Mesothelial cell of epicardium (in vitro differentiated cells): ENCODE data around the gene LARP4. TPM values are rescaled to one million over a fixed set of nuclear protein-coding genes. Genes with fewer than 3 reads are reported as not detected.
"Not testable (repeated sequence)": the region's sequence is repeated elsewhere in the genome, so short reads cannot be mapped to it uniquely, and the experiment has no call there.

Experiments
- DNase-seq, 2 experiments: peaks; one replicate each; pipeline ENCODE4 v3.0.0; 2021; ENCODE audit warnings: low spot score in 2 of 2; ENCODE audit not compliant: unreplicated experiment in 2 of 2
- H3K27ac Mint-ChIP-seq: 2 replicates; pipeline ENCODE4 v1.8.0; 2021; ENCODE audit warnings: mixed read lengths
- H3K27me3 Mint-ChIP-seq: 2 replicates; pipeline ENCODE4 v1.8.0; 2021; ENCODE audit warnings: low read depth, mixed read lengths
- H3K36me3 Mint-ChIP-seq: 2 replicates; pipeline ENCODE4 v1.8.0; 2021; ENCODE audit warnings: mixed read lengths
- H3K4me1 Mint-ChIP-seq: 2 replicates; pipeline ENCODE4 v1.8.0; 2021; ENCODE audit warnings: mixed read lengths
- H3K4me3 Mint-ChIP-seq: 2 replicates; pipeline ENCODE4 v1.8.0; 2021; ENCODE audit warnings: mild to moderate bottlenecking, moderate library complexity, mixed read lengths
- H3K9me3 Mint-ChIP-seq: 2 replicates; pipeline ENCODE4 v1.8.0; 2021; ENCODE audit warnings: mixed read lengths
- CTCF ChIP-seq: fragments of 200-600 bp; sonication (generic); IDR thresholded peaks from one replicate; pipeline ENCODE4 v1.5.0; 2021; ENCODE audit warnings: antibody characterized with exemption; ENCODE audit not compliant: unreplicated experiment
- total RNA-seq: library from RNA; stranded (reverse); gene quantifications from 3 replicates; pipeline ENCODE4 v1.2.1, GENCODE V29; 2021

LARP4 gene
- total RNA-seq, 1 donor from 2014 or later = 48.7 TPM

- no peak overlapping the region for H3K4me3 Mint-ChIP-seq
- no peaks in the 10 kb centered on the region for H3K9me3 Mint-ChIP-seq
- H3K27me3 Mint-ChIP-seq = no peaks in the 10 kb centered on the region
- no peak overlapping the region for H3K27ac Mint-ChIP-seq
- no peaks in the 10 kb centered on the region for H3K4me1 Mint-ChIP-seq
- no peak for TF ChIP-seq CTCF
- H3K36me3 Mint-ChIP-seq = peaks cover 49% of the 10 kb centered on the region
- no peak for DNase-seq
These were observed 41.7 kb downstream of the LARP4 start for GRCh38 chr12:50442178-50442908.

GRCh38 chr12:50449671-50450070 lies 49.0 kb downstream of the LARP4 start:
- not testable (repeated sequence) for H3K27ac Mint-ChIP-seq, H3K4me1 Mint-ChIP-seq, H3K4me3 Mint-ChIP-seq, H3K27me3 Mint-ChIP-seq, H3K9me3 Mint-ChIP-seq, DNase-seq
- H3K36me3 Mint-ChIP-seq = peaks cover 27% of the 10 kb centered on the region

GRCh38 chr12:50452795-50453194 lies 52.1 kb downstream of the LARP4 start:
- no peak overlapping the region for H3K27ac Mint-ChIP-seq
- no peak for TF ChIP-seq CTCF

GRCh38 chr12:50453872-50454271 lies 53.2 kb downstream of the LARP4 start:
- TF ChIP-seq CTCF = no peak
- no peaks in the 10 kb centered on the region for H3K4me1 Mint-ChIP-seq
- no peak overlapping the region for H3K4me3 Mint-ChIP-seq
- H3K27me3 Mint-ChIP-seq = no peaks in the 10 kb centered on the region
- H3K27ac Mint-ChIP-seq = no peak overlapping the region
- DNase-seq = no peak
- H3K9me3 Mint-ChIP-seq = no peaks in the 10 kb centered on the region
- H3K36me3 Mint-ChIP-seq = peaks cover 25% of the 10 kb centered on the region

More at GRCh38 chr12:50452795-50453194, 52.1 kb downstream of the LARP4 start:
- peaks cover 22% of the 10 kb centered on the region for H3K36me3 Mint-ChIP-seq
- no peaks in the 10 kb centered on the region for H3K9me3 Mint-ChIP-seq
- DNase-seq = no peak
- no peaks in the 10 kb centered on the region for H3K4me1 Mint-ChIP-seq
- H3K4me3 Mint-ChIP-seq = no peak overlapping the region
- H3K27me3 Mint-ChIP-seq = no peaks in the 10 kb centered on the region

- H3K4me1 Mint-ChIP-seq = no peaks in the 10 kb centered on the region
- H3K27me3 Mint-ChIP-seq = no peaks in the 10 kb centered on the region
- peaks cover 43% of the 10 kb centered on the region for H3K36me3 Mint-ChIP-seq
- no peaks in the 10 kb centered on the region for H3K9me3 Mint-ChIP-seq
- no peak overlapping the region for H3K4me3 Mint-ChIP-seq
- no peak overlapping the region for H3K27ac Mint-ChIP-seq
- TF ChIP-seq CTCF = no peak
- DNase-seq = no peak
These were observed 57.9 kb downstream of the LARP4 start for GRCh38 chr12:50458606-50459005.

- no peak for DNase-seq
- Mint-ChIP-seq H3K9me3 (peaks cover 9% of the 10 kb centered on the region), H3K27ac (no peak overlapping the region), H3K27me3 (no peaks in the 10 kb centered on the region), H3K4me1 (no peaks in the 10 kb centered on the region), H3K4me3 (no peak overlapping the region), H3K36me3 (peaks cover 49% of the 10 kb centered on the region)
- no peak for TF ChIP-seq CTCF
These were observed 66.8 kb downstream of the LARP4 start for GRCh38 chr12:50467439-50467838.
